GM21515 (cell line): ENCODE results near the gene FOXK1.
"Not testable (repeated sequence)": the region's sequence is repeated elsewhere in the genome, so short reads cannot be mapped to it uniquely, and the experiment has no call there.

Source experiments
- ATAC-seq: cut with Tn5 transposase; IDR thresholded peaks from one replicate; pipeline ENCODE4 v1.9.1; 2021; ENCODE audit not compliant: unreplicated experiment

FOXK1 gene

DNA sequence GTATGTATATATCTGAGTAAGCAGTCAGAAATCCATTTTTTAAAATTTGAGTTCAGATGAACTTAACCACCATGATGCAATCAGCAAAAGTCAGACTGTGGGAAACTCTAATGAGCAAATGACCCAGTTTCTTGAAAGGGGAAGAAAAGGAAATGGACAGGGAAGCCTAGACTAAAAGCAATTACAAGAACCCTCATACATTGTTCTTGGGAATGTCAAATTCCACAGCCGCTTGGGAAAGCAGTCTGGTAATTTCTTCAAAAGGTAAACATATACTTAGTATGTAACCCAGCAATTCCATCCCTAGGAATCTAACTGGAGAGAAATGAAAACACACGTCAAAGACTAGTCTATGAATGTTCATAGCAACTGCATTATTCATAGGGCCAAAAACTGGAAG lies 16.4 kb upstream of the FOXK1 start:
- ATAC-seq: no peak

DNA sequence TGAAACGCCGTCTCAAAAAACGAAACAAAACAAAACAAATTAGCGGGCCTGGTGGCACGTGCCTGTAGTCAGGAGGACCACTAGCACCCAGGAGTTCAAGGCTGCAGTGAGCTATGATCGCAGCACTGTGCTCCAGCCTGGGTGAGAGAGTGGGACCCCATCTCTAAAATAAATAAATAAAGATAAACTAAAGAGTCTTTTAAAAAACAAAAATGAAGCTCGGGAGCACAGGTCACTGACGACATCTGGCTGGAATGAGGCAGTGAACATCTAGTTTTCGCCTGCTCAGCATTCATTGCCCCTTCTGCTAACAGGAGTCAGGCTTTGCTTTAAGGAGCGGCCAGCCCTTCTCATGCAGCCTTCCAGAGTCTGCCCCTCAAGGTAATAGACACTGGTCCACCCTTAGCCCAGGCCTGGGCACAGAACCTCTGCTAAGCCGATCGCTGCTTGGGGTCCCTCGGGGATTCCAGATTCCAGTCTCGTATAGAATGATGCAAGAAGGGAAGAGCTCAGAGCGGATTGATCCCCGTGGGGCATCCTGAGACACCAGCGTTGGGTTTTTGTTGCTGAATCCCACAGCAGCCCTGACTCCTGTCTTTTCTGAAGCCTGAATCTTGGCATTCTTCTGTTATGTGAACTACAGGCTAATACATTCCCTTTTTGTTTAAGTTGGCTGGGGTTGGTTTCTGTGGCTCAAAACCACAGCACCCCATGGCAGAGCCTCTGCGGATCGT lies 14.2 kb upstream of the FOXK1 start:
- no peak for ATAC-seq

DNA sequence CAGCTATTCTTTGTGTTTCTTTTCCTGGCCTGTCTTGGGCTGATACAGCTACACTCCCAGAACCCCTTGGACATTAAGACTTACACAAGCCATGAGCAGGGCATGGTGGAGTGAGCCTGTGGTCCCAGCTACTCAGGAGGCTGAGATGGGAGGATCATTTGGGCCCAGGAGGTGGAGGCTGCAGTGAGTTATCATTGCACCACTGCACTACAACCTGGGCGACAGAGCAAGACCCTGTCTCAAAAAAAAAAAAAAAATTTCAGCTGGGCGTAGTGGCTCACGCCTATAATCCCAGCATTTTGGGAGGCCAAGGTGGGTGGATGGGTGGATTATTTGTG lies 13.6 kb upstream of the FOXK1 start:
- no peak for ATAC-seq

DNA sequence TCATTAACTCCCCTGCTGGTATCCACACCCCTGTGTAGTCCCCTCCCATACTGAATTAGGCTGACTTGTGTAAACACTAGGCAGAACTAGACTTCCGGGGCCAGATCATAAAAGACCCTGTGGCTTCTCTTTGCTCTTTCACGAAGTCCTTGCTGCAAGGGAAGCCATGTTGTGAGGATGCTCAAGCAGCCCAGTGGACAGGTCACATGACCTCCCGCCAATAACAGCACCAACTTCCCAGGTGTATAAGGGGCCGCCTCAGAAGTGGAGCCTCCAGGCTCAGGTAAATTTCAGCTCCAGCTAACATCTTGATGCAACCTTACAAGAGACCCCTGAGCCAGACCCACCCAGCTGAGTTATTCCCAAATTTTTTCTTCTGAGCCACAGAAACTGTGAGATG lies 11.3 kb upstream of the FOXK1 start:
- ATAC-seq: no peak

DNA sequence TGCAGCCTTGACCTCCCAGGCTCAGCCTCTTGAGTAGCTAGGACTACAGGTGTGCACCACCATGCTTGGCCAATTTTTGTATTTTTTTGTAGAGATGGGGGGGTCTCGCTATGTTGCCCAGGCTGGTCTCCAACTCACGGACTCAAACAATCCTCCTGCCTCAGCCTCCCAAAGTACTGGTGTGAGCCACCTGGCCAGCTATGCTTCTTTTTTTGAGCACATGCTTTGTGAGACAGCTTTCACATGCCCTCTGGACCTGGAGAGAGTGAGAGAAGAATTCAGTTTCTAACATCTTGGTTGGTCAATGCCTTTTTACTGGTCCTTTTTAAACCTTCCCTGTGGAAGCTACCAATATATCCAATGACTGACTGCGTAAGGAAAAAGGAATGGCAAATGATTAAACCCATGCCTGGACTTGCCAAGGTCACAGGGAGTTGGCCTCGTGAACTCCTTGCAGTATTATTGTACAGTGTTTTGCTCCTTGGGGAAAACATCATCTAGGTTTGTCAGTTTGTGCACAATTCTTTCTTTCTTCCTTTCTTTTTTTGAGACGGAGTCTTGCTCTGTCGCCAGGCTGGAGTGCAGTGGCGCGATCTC lies 6.2 kb upstream of the FOXK1 start:
- ATAC-seq: no peak

DNA sequence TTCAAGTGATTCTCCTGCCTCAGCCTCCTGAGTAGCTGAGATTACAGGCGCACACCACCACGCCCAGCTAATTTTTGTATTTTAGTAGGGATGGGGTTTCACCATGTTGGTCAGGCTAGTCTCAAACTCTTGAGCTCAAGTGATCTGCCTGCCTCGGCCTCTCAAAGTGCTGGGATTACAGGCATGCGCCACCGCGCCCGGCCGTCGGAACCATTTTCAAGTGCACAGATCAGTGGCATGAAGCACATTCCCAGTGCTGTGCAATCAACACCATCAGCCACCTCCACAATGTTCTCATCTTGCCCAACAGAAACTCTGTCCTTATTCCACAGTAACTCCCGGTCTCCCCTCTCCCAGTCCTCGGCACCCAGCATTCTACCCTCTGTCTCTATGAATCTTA lies 4.6 kb upstream of the FOXK1 start:
- ATAC-seq: not testable (repeated sequence)

DNA sequence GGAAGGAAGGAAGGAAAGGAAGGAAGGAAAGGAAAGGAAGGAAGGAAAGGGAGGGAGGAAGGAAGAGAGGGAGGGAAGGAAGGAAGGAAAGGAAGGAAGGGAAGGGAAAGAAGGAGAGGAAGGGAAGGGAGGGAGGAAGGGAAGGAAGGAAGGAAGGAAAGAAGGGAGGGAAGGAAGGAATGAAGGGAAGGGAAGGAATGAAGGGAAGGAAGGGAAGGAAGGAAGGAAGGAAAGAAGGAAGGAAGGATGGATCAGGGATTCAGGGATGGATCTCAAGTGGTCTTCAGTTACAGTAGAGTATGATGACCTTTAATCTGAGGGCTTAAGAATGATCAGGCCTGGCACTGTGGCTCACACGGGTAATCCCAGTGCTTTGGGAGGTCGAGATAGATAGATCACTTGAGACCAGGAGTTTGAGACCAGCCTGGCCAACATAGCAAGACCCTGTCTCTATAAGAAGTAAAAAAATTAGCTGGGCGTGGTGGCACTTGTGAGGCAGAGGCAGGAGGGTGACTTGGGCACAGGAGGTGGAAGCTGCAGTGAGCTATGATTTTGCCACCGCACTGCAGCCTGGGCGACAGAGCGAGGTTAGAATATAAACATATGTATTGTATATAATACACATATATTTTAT lies 760 bp upstream of the FOXK1 start:
- ATAC-seq: no peak

DNA sequence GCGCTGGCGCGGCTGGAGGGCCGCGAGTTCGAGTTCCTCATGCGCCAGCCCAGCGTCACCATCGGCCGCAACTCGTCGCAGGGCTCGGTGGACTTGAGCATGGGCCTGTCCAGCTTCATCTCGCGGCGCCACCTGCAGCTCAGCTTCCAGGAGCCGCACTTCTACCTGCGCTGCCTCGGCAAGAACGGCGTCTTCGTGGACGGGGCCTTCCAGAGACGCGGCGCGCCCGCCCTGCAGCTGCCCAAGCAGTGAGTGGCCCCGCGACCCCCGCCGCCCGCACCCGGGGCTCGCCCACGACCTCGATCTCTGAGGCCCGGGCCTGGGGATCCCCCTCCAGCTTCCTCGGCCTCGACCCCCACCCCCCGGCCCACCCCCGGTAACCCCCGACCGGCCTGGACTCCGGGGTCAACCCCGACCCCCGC lies 537 bp downstream of the FOXK1 start:
- peak; percentile 40 for ATAC-seq

DNA sequence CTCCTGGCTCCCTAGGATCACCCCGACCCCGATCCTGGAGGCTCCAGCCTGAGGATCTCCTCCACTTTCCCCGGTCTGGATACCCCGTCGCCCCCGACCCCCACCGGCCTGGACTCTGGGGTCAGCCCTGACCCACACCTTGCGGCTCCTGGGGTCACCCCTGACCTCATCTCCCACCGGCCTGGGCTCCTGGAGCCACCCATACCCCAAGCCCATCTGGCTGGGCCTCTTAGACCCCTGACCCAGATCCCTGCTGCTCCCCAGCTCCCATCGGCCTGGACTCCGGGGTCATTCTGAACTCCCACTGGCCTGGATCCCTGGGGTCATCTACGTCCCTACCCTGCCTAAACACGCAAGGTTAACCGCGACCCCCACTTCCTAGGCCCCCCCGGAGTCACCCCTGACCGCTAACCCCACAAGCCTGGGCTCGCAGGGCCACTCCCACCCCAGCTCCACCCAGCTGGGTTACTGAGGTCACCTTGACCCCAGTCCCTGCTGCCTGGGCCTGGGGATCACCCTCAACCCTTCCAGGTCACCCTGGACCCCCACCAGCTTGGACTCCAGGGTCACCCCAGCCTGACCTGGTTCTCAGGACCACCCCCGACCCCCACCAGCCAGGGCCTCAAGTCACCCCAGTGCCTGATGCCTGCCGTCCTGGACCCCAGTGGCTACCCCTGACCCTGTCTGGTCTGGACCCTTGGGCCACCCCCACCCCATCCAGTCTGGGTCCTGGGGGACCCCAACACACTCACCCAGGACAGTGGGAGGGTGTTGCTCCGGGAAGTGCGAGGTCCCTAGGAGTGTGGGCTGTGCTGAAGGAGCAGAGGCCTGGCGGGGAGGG lies 1.2 kb downstream of the FOXK1 start:
- peak; percentile 11 for ATAC-seq

DNA sequence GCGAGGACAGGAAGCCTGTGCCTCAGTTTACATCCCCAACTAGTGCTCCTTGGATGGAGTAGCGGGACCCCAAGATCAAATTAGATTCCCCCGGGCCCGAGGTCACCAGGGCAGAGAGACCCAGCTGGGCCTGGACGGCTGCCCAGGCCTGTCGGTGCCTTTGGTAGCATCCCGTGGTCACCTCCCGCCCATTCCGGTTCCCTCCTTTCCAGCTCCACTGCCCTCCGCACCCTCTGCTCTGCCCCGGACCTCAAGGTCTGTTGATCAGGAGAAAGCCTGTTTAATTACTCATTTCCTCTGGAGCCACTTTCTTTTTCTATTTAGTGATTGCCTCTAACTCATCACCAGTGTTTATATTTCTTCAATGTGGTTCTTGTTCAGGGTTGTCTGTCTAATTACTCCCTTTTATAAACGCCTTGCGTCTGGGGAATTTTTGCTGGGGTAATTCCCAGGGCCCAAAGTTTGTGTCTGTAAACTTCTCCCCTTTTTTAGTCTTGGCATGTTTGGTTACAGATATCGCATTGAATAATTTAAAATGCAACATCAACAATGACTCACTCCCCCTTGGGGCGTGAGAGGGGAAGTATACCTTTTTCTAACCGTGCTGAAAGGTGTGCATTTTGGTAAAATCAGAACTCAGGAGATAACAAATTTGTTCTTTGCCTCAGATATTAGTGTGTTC lies 1.9 kb downstream of the FOXK1 start:
- peak; percentile 31 for ATAC-seq

DNA sequence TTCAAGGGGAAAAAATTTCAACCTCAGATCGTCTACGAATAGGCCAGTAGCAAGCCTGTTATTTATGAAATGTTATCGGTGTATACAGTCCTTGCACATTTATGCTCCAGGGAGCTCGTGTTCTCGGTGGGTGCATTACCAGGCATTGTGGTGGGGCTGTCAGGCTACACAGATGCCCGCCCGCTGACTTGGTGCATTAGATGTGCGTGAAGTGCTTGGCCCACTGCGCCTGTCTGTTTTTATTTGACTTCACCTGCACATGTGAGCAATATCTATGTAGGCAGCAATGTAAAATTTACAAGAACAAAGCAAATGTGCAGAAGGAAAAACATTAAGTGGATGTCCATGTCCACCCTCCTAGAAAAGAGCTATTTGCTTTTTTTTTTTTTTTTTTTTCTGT lies 2.8 kb downstream of the FOXK1 start:
- no peak for ATAC-seq

DNA sequence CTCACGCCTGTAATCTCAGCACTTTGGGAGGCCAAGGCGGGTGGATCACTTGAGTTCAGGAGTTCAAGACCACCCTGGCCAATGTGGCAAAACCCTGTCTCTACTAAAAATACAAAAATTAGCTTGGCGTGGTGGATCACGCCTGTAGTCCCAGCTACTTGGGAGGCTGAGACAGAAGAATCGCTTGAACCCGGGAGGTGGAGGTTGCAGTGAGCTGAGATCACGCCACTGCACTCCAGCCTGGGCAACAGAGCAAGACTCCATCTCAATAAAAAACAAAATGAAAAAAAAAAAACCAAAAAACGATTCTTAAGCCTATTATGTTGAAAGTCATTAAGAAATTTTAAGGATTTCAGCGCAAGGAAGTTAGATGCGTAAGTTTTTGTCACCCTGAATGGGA lies 3.6 kb downstream of the FOXK1 start:
- ATAC-seq: not testable (repeated sequence)

DNA sequence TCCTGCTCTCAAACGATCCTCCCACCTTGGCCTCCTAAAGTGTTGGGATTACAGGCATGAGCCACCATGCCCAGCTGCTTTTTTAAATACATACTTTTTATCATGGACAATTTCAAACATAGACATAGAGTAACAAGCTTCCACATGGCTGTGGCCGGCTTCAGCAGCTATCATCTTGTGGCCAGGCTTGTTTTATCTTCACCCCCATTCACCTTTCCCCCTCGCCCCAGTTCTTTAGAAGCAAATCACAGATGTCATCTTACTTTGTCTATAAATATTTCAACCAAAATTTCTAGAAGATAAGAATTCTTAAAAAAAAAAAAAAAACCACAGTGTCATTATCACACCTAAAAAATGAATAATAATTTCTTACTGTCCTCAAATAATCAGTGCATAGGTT lies 5.9 kb downstream of the FOXK1 start:
- no peak for ATAC-seq

DNA sequence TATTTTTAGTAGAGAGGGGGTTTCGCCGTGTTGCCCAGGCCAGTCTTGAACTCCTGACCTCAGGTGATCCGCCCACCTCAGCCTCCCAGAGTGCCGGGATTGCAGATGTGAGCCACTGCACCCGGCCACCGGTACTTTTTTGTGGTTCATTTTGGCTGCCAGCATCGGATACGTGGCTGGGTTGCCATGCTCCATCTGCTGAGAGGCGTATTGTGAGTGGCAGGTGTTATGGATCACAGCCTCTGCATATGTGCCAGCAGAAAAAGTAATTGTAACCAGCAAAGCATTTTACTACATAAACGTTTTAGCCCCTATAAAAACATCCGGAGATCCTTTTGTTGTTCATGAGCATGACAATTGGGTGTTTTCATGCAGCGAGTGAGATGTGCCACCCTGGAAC lies 7.1 kb downstream of the FOXK1 start:
- ATAC-seq: no peak

DNA sequence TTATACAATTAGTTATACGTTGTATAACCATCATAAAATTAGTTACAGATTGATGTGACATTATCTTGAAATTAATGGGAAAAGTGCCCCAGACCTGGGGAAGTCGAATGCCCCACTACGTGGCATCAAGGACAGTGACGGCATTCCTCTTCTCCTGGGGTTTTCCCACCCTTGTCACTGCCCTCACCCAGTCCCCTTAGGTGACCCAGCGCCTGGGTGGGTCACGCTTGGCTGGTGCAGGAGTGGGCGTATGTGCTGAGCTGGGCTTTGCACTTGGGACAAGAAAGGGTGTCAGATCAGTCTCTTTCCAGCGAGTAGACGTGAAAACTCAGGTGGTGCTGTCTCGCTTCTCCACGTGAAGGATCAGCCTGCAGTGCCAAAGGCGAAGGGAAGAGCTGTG lies 7.6 kb downstream of the FOXK1 start:
- ATAC-seq: no peak

DNA sequence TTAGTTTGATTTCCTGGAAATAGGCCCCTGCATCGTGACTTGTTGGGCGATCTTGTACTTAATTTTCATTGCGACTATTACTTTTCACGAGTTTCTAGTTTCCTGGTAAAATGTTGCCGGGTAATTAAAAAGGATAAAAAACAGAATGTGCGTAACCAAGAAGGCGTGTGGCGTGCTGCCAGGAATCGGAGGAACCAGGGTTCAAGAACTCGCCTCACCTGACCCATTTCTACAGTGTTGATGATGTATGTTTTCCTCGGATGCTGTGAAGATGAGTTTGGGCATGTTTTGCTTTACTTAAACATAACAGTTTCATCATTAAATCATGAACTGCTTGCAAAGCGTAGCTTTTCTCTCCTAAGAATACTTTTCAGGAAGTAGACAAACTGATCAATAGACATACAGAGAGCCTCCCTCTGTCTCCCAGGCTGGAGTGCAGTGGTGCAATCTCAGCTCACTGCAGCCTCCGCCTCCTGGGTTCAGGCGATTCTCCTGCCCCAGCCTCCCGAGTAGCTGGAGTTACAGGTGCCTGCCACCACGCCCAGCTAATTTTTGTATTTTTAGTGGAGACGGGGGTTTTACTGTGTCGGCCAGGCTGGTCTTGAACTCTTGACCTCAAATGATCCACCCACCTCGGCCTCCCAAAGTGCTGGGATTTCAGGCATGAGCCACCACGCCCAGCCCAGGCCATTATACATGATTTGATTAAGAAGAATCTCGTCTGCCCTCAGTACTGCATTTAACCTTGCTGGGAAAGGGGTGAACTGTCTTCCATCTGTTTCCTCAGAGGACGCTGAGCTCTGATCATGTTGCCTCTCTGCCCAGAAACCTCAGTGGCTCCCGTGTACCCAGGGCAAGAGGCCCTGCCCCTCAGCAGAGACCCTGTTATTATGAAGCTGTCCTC lies 9.1 kb downstream of the FOXK1 start:
- ATAC-seq: no peak

DNA sequence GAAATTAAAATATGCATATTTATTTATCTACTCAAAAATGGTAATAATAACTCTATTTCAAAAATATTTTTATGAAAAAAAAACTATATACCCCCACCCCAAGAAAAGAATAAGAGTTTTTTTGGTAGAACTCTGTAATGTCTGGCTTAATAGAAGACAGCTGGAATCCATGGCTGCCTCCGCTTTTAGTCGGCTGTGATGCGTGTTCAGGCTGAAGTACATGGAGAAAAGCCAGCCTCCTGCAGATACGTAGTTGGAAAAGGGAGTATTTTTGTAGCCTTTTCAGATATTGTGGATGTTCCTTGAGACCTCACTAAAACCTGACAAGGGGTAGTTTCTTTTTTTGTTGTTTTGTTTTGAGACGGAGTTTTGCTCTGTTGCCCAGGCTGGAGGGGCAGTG lies 10.0 kb downstream of the FOXK1 start:
- no peak for ATAC-seq

DNA sequence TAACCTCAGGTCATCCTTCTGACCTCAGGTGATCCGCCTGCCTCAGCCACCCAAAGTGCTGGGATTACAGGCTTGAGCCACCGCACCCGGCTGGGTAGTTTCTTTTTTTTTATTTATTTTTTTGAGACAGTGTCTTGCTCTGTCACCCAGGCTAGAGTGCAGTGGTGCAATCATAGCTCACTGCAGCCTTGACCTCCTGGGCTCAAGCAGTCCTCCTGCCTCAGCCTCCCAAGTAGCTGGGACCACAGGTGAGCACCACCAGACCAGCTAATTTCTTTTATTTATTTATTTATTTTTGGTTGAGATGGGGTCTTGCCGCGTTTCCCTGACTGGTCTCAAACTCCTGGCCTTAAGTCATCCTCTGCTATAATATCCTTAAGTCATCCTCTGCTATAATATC lies 10.5 kb downstream of the FOXK1 start:
- not testable (repeated sequence) for ATAC-seq

DNA sequence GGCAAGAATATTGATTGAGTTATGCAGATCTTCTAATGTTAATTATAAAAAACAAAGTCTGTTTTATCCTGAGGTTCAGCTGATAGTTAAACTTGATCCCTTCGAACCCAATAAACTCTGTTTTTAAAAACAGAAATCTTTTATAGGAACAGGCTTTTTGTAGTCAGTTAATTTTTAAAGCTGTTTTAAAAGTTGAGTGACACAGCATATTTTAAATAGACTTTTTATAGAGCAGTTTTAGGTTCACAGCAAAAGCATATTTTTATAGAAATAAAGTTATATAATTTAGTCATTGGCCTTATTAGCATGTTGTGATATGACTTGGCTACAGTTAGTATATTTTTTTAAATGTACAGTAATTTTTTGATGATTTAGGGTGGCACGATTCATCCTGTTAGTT lies 11.1 kb downstream of the FOXK1 start:
- no peak for ATAC-seq

DNA sequence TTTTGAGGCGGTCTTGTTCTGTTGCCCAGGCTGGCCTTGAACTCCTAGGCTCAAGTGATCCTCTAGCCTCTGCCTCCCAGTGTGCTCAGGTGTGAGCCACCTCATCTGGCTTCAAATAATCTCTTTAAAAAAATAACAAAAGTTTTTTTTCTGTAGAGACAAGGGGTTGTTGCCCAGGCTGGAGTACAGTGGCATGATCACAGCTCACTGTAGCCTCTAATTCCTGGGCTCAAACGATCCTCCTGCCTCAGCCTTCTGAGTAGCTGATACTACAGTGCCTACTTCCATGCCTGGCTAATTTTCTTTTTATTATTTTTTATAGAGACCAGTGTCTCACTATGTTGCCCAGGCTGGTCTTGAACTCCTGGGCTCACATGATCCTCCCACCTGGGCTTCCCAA lies 11.7 kb downstream of the FOXK1 start:
- ATAC-seq: no peak
